BJ (cell line): ENCODE measurements around the gene TTC8. TPM values are rescaled to one million over a fixed set of nuclear protein-coding genes. Genes with fewer than 3 reads are reported as not detected.

Experiments
- CTCF ChIA-PET: fragments of 350-600 bp; formaldehyde crosslinking; extraction: SDS; loops from one replicate; lab custom pipeline; 2021; ENCODE audit warnings: antibody characterized with exemption, inconsistent platforms; lab: Yijun Ruan, JAX
- POLR2A ChIA-PET: fragments of 300-600 bp; sonication (Branson Sonifier 250); formaldehyde crosslinking; extraction: SDS; loops from one replicate; lab custom pipeline; 2021; ENCODE audit warnings: antibody characterized with exemption; lab: Charles Lee
- DNase-seq: peaks from one replicate; pipeline ENCODE4 v3.0.0-alpha.2; 2011; ENCODE audit warnings: low read depth
- H3K27me3 ChIP-seq: 2 replicates; pipeline ENCODE4 v1.6.0; 2011; ENCODE audit warnings: low read length; ENCODE audit not compliant: control insufficient read depth, insufficient read depth
- H3K36me3 ChIP-seq: 2 replicates; pipeline ENCODE4 v1.5.1; 2011; ENCODE audit warnings: low read length; ENCODE audit not compliant: control insufficient read depth, insufficient read depth
- H3K4me3 ChIP-seq: 2 replicates; pipeline ENCODE4 v1.5.1; 2011; ENCODE audit warnings: low read depth, mild to moderate bottlenecking, control low read depth, low read length
- CTCF ChIP-seq: IDR thresholded peaks from 2 replicates; pipeline ENCODE4 v1.5.1; 2011; ENCODE audit warnings: low read depth, mild to moderate bottlenecking, control low read depth, inconsistent platforms, low read length, moderate library complexity; ENCODE audit not compliant: insufficient read depth
- polyA plus RNA-seq: library from polyadenylated mRNA; depleted of rRNA; stranded (reverse); fragments of >200 nt; gene quantifications from 2 replicates; pipeline ENCODE4 v1.2.3, GENCODE V29; 2011

TTC8 gene
- polyA plus RNA-seq, 1 experiment: 43.7 TPM

GRCh38 chr14:88848571-88848970, 24.1 kb downstream of the TTC8 start:
- Histone ChIP-seq H3K27me3 (no peaks in the 10 kb centered on the region), H3K36me3 (no peaks in the 10 kb centered on the region), H3K4me3 (no peak overlapping the region)
- CTCF ChIA-PET: no interaction called here
- no peak for TF ChIP-seq CTCF
- POLR2A ChIA-PET: no interaction called here
- DNase-seq: no peak

GRCh38 chr14:88849716-88850115, 25.3 kb downstream of the TTC8 start:
- POLR2A ChIA-PET: no interaction called here
- TF ChIP-seq CTCF: no peak
- Histone ChIP-seq H3K27me3 (no peaks in the 10 kb centered on the region), H3K36me3 (no peaks in the 10 kb centered on the region), H3K4me3 (no peak overlapping the region)
- CTCF ChIA-PET: interaction anchor here (0.9 kb wide), 1 partner anchor 20 kb away, joined by 3 read pairs; no protein-coding TSS in a partner anchor
- no peak for DNase-seq

- DNase-seq: no peak
- H3K36me3 ChIP-seq: no peaks in the 10 kb centered on the region
- CTCF ChIA-PET: interaction anchor here (0.6 to 1.0 kb wide), 3 partner anchors 18 to 184 kb away, joined by 3 read pairs; no protein-coding TSS in a partner anchor
- no peaks in the 10 kb centered on the region for H3K27me3 ChIP-seq
- no peak overlapping the region for H3K4me3 ChIP-seq
- POLR2A ChIA-PET: no interaction called here
- no peak for TF ChIP-seq CTCF
These were observed 27.1 kb downstream of the TTC8 start for GRCh38 chr14:88851587-88851986.

GRCh38 chr14:88852632-88853031, 28.2 kb downstream of the TTC8 start:
- Histone ChIP-seq H3K27me3 (no peaks in the 10 kb centered on the region), H3K36me3 (no peaks in the 10 kb centered on the region), H3K4me3 (no peak overlapping the region)
- ChIA-PET POLR2A (no interaction called here), CTCF (interaction anchor here (1.0 kb wide), 1 partner anchor 185 kb away, joined by 3 read pairs; no protein-coding TSS in a partner anchor)
- no peak for DNase-seq
- no peak for TF ChIP-seq CTCF

- Histone ChIP-seq H3K4me3 (no peak overlapping the region), H3K27me3 (no peaks in the 10 kb centered on the region), H3K36me3 (no peaks in the 10 kb centered on the region)
- ChIA-PET CTCF (no interaction called here), POLR2A (no interaction called here)
- no peak for DNase-seq
- no peak for TF ChIP-seq CTCF
These were observed 28.7 kb downstream of the TTC8 start for GRCh38 chr14:88853129-88853528.
